Right lobe of liver (tissue), 6 donors: ENCODE results near the gene SPIRE1. TPM values are rescaled to one million over a fixed set of nuclear protein-coding genes. Genes with fewer than 3 reads are reported as not detected.
"Not testable (repeated sequence)": the region's sequence is repeated elsewhere in the genome, so short reads cannot be mapped to it uniquely, and the experiment has no call there.

Source experiments
- ATAC-seq, 4 donors: fragments of 200-7000 bp; cut with Tn5 transposase; one replicate each; pipeline ENCODE4 v1.9.1; 2020; ENCODE audit warnings: mild to moderate bottlenecking in 4 of 4, moderate library complexity in 4 of 4
- DNase-seq, 3 donors: peaks; one replicate each; pipeline ENCODE4 v3.0.0-alpha.2; 2020
- H3K27ac ChIP-seq, 3 donors: fragments of 200-600 bp; one replicate each; pipeline ENCODE4 v1.8.0; 2022
- H3K27me3 ChIP-seq, 2 donors: fragments of 200-600 bp; one replicate each; pipeline ENCODE4 v1.8.0; 2022
- H3K36me3 ChIP-seq, 4 donors: fragments of 200-600 bp; sonication (generic) in 1 of 4; one replicate each; pipeline versions ENCODE4 v1.5.1 to v1.8.0; 2017 to 2022; ENCODE audit warnings: control low read depth in 1 of 4
- H3K4me1 ChIP-seq, 4 donors: fragments of 200-600 bp; sonication (generic) in 1 of 4; one replicate each; pipeline versions ENCODE4 v1.5.1 to v1.8.0; 2017 to 2022; ENCODE audit warnings: control low read depth in 1 of 4
- H3K4me3 ChIP-seq, 3 donors: fragments of 200-600 bp; one replicate each; pipeline ENCODE4 v1.8.0; 2022
- H3K9me3 ChIP-seq, 4 donors: fragments of 200-600 bp; sonication (generic) in 1 of 4; one replicate each; pipeline versions ENCODE4 v1.5.1 to v1.8.0; 2017 to 2022; ENCODE audit warnings: control low read depth in 1 of 4
- POLR2A ChIP-seq: fragments of 450-650 bp; IDR thresholded peaks from one replicate; pipeline ENCODE4 v1.6.1; 2017; ENCODE audit warnings: antibody characterized with exemption, mild to moderate bottlenecking
- WGBS: methylation state at CpG from one replicate; pipeline ENCODE4 v1.1.6; 2018; ENCODE audit warnings: low coverage, low lambda C conversion rate; ENCODE audit not compliant: insufficient coverage; ENCODE audit errors: missing lambda C conversion rate; 5-methylcytosine and 5-hydroxymethylcytosine counted together
- intact Hi-C, 2 donors: fragments of 100-400 bp; cut with DNase I; formaldehyde crosslinking; loops; one replicate each; pipeline versions ENCODE4 v1.11.2 to v1.14.1; 2022
- total RNA-seq, 6 experiments: library from RNA; depleted of rRNA in 2 of 6; stranded (reverse); fragments of >200 nt in 2 of 6; fragmentation: NEBNext Ultra II Directional in 3 of 6; extraction: Animal tissue kit (Norgen Biotek cat#: 25700) in 3 of 6; gene quantifications; one replicate each; pipeline versions ENCODE4 v1.1.0 to v1.2.4, GENCODE V29; 2016 to 2023
- TF ChIP-seq, protein P1 (sequence below), 4 donors: fragments of 200-600 bp in 3 of 4; fragments of 450-650 bp in 1 of 4; IDR thresholded peaks; one replicate each; pipeline versions ENCODE4 v1.5.1 to v1.8.0; 2016 to 2022; ENCODE audit warnings: antibody characterized with exemption in 4 of 4, mild to moderate bottlenecking in 2 of 4
- donor health status: DM: no; HTN: yes; CAD: no.
- donor health status: DM: no; HTN: no; CAD: no.
- donor health status: DM: no; HTN: no; CAD: no.
- donor health status: DM: no; HTN: yes; CAD: no.
- donor health status: DM: no; HTN: yes; CAD: no.

Gene SPIRE1
- total RNA-seq, 6 experiments from 2014 or later: 2.2 to 19.1 (median 7.9) TPM

DNA sequence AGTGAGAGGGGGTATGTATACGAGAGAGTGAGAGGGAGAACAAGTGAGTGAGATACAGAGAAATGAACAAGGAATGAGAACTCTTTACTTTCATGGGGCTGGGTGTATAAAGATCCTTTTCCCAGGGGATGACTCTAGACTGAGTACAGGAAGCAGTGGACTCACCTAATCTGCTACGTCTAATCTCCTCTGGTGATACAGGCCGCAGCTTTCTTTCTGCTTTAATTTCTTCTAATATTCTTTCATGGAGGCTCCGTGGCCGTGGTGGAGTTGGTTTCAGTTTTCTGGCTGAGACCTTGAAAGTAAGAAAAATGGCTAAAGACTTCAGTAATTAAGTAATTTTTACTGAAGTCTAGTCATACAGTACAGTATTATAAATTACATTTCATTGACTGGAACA, 165.0 kb downstream of the SPIRE1 start:
- Histone ChIP-seq H3K36me3 (no peaks in the 10 kb centered on the region), H3K4me3 (no peak overlapping the region), H3K27me3 (no peaks in the 10 kb centered on the region), H3K27ac (no peak overlapping the region), H3K9me3 (no peaks in the 10 kb centered on the region), H3K4me1 (no peaks in the 10 kb centered on the region)
- intact Hi-C loops: no loop called here
- no peak for DNase-seq
- TF ChIP-seq, protein P1, sequence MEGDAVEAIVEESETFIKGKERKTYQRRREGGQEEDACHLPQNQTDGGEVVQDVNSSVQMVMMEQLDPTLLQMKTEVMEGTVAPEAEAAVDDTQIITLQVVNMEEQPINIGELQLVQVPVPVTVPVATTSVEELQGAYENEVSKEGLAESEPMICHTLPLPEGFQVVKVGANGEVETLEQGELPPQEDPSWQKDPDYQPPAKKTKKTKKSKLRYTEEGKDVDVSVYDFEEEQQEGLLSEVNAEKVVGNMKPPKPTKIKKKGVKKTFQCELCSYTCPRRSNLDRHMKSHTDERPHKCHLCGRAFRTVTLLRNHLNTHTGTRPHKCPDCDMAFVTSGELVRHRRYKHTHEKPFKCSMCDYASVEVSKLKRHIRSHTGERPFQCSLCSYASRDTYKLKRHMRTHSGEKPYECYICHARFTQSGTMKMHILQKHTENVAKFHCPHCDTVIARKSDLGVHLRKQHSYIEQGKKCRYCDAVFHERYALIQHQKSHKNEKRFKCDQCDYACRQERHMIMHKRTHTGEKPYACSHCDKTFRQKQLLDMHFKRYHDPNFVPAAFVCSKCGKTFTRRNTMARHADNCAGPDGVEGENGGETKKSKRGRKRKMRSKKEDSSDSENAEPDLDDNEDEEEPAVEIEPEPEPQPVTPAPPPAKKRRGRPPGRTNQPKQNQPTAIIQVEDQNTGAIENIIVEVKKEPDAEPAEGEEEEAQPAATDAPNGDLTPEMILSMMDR (IDR thresholded peaks at IDR 0.05): no peak
- TF ChIP-seq POLR2A: no peak
- ATAC-seq: no peak
- 72% methylated on average over 5 of the region's 5 CpGs for WGBS

GRCh38 chr18:12491611-12492435, 166.1 kb downstream of the SPIRE1 start:
- Histone ChIP-seq H3K27me3 (no peaks in the 10 kb centered on the region), H3K27ac (no peak overlapping the region), H3K9me3 (no peaks in the 10 kb centered on the region), H3K36me3 (no peaks in the 10 kb centered on the region), H3K4me3 (no peak overlapping the region), H3K4me1 (no peaks in the 10 kb centered on the region)
- no peak for TF ChIP-seq POLR2A
- TF ChIP-seq, protein P1 (IDR thresholded peaks at IDR 0.05): no peak
- DNase-seq: no peak
- 50% methylated on average over 9 of the region's 9 CpGs for WGBS
- no peak for ATAC-seq
- intact Hi-C loops: no loop called here

- Histone ChIP-seq H3K27me3 (no peaks in the 10 kb centered on the region), H3K36me3 (no peaks in the 10 kb centered on the region), H3K4me3 (no peak overlapping the region), H3K27ac (no peak overlapping the region), H3K9me3 (no peaks in the 10 kb centered on the region), H3K4me1 (no peaks in the 10 kb centered on the region)
- DNase-seq (no peak), ATAC-seq (no peak)
- intact Hi-C loops: no loop called here
- no peak for TF ChIP-seq POLR2A
- TF ChIP-seq, protein P1 (IDR thresholded peaks at IDR 0.05): no peak
- 66% methylated on average over 5 of the region's 5 CpGs for WGBS
Measured at GRCh38 chr18:12485479-12486105, 172.3 kb downstream of the SPIRE1 start.

DNA sequence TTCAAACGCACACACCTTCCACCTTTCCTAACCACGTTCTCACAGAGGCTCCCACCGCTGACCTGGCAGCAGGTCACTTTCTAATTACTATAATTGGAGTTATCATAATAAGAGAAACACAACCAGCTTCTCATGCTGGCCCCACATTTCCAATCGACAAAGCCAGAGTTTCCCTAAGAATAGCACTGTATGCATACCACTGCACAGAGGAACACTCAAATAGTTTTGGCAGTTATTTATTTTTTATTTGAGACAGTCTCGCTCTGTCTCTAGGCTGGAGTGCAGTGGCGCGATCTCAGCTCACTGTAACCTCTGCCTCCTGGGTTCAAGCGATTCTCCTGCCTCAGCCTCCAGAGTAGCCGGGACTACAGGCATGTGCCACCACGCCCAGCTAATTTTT, 176.0 kb downstream of the SPIRE1 start:
- H3K27ac ChIP-seq, H3K4me1 ChIP-seq, H3K36me3 ChIP-seq, intact Hi-C loops, ATAC-seq, H3K27me3 ChIP-seq, DNase-seq, H3K4me3 ChIP-seq, H3K9me3 ChIP-seq: not testable (repeated sequence)
- WGBS: 93% methylated on average over 10 of the region's 10 CpGs

- ATAC-seq: no peak
- intact Hi-C loops: no loop called here
- Histone ChIP-seq H3K4me1 (no peaks in the 10 kb centered on the region), H3K36me3 (no peaks in the 10 kb centered on the region), H3K27me3 (no peaks in the 10 kb centered on the region), H3K9me3 (no peaks in the 10 kb centered on the region), H3K4me3 (no peak overlapping the region), H3K27ac (no peak overlapping the region)
- no peak for TF ChIP-seq POLR2A
- TF ChIP-seq, protein P1 (IDR thresholded peaks at IDR 0.05): no peak
- DNase-seq: no peak
Measured at GRCh38 chr18:12479982-12480381, 177.9 kb downstream of the SPIRE1 start.
